ENCODE data around the gene TBP.

The TBP gene

GRCh38 chr6:170555305-170555704 lies 1.1 kb downstream of the TBP start (continued):
- TF ChIP-seq GLIS3 (CRISPR knock-in tag; IDR thresholded peaks at IDR 0.05) (no peak), PPARA (CRISPR knock-in tag; IDR thresholded peaks at IDR 0.05; ENCODE audit: borderline replicate concordance) (no peak), POU6F1 (CRISPR knock-in tag; IDR thresholded peaks at IDR 0.05; ENCODE audit: borderline replicate concordance, low read depth) (no peak), ARNTL (CRISPR knock-in tag; IDR thresholded peaks at IDR 0.05; ENCODE audit: borderline replicate concordance, low read depth) (no peak)

- TF ChIP-seq GLIS3 (CRISPR knock-in tag; IDR thresholded peaks at IDR 0.05) (no peak), PPARA (CRISPR knock-in tag; IDR thresholded peaks at IDR 0.05; ENCODE audit: borderline replicate concordance) (no peak), ZNF565 (CRISPR knock-in tag; conservative IDR thresholded peaks at IDR 0.05; ENCODE audit: low read depth) (no peak), OSR1 (CRISPR knock-in tag; IDR thresholded peaks at IDR 0.05) (no peak), ZFP30 (CRISPR knock-in tag; IDR thresholded peaks at IDR 0.05) (no peak), TSHZ2 (CRISPR knock-in tag; IDR thresholded peaks at IDR 0.05) (no peak), CSDC2 (CRISPR knock-in tag; IDR thresholded peaks at IDR 0.05) (no peak), CSRNP3 (CRISPR knock-in tag; IDR thresholded peaks at IDR 0.05) (no peak), ZC3H10 (CRISPR knock-in tag; IDR thresholded peaks at IDR 0.05) (no peak), BACH2 (CRISPR knock-in tag; IDR thresholded peaks at IDR 0.05; ENCODE audit: borderline replicate concordance) (no peak), CREB5 (CRISPR knock-in tag; IDR thresholded peaks at IDR 0.05; ENCODE audit: low read depth) (no peak), TOX (CRISPR knock-in tag; IDR thresholded peaks at IDR 0.05; ENCODE audit: borderline replicate concordance) (no peak), ESRRG (CRISPR knock-in tag; IDR thresholded peaks at IDR 0.05) (no peak)
- no peak for ATAC-seq
These were observed 7.4 kb downstream of the TBP start for GRCh38 chr6:170561555-170561954.

GRCh38 chr6:170564936-170565530 lies 10.9 kb downstream of the TBP start:
- no peak for ATAC-seq
- TF ChIP-seq OSR1 (CRISPR knock-in tag; IDR thresholded peaks at IDR 0.05) (no peak), PPARA (CRISPR knock-in tag; IDR thresholded peaks at IDR 0.05; ENCODE audit: borderline replicate concordance) (no peak), ZFP30 (CRISPR knock-in tag; IDR thresholded peaks at IDR 0.05) (no peak), GLIS3 (CRISPR knock-in tag; IDR thresholded peaks at IDR 0.05) (no peak), ZNF565 (CRISPR knock-in tag; conservative IDR thresholded peaks at IDR 0.05; ENCODE audit: low read depth) (no peak), CSRNP3 (CRISPR knock-in tag; IDR thresholded peaks at IDR 0.05) (no peak), ZNF8 (CRISPR knock-in tag; IDR thresholded peaks at IDR 0.05) (no peak), POU6F1 (CRISPR knock-in tag; IDR thresholded peaks at IDR 0.05; ENCODE audit: borderline replicate concordance, low read depth) (no peak), BACH2 (CRISPR knock-in tag; IDR thresholded peaks at IDR 0.05; ENCODE audit: borderline replicate concordance) (no peak), PATZ1 (CRISPR knock-in tag; IDR thresholded peaks at IDR 0.05; ENCODE audit: borderline replicate concordance) (no peak), TSHZ2 (CRISPR knock-in tag; IDR thresholded peaks at IDR 0.05) (no peak), SNAI2 (CRISPR knock-in tag; IDR thresholded peaks at IDR 0.05) (no peak), CREB5 (CRISPR knock-in tag; IDR thresholded peaks at IDR 0.05; ENCODE audit: low read depth) (no peak)

All from SK-N-SH treated with all-trans-retinoic acid at 6 μM for 48 hours (cell line).